ENCODE results near the gene ATAD3B.

ATAD3B gene

GRCh38 chr1:1471389-1472052 is at the start of gene ATAD3B (continued):
- no peak for TF ChIP-seq PBX3 (CRISPR knock-in tag; IDR thresholded peaks at IDR 0.05)
- TF ChIP-seq ZSCAN18 (tag by site-specific recombination; IDR thresholded peaks at IDR 0.05) = no peak
- 0 out of 2 replicates have a peak, but pooled peaks have one; percentile 22 for TF ChIP-seq TSHZ1 (tag by site-specific recombination; IDR thresholded peaks at IDR 0.05; ENCODE audit: borderline replicate concordance)
- no peak for TF ChIP-seq ZNF571 (tag by site-specific recombination; IDR thresholded peaks at IDR 0.05)
- TF ChIP-seq ZNF645 (tag by site-specific recombination; IDR thresholded peaks at IDR 0.05) = no peak
- TF ChIP-seq ZNF777 (tag by site-specific recombination; IDR thresholded peaks at IDR 0.05; ENCODE audit: borderline replicate concordance) = no peak
- peak; percentile 74 for TF ChIP-seq SP7 (tag by site-specific recombination; IDR thresholded peaks at IDR 0.05)
- no peak for TF ChIP-seq ZNF488 (tag by site-specific recombination; IDR thresholded peaks at IDR 0.05)
- no peak for TF ChIP-seq ZNF529 (tag by site-specific recombination; IDR thresholded peaks at IDR 0.05; ENCODE audit: insufficient replicate concordance)
- TF ChIP-seq ELK4 (IDR thresholded peaks at IDR 0.05; ENCODE audit: borderline replicate concordance, low read depth, low read length) = no peak
- 0 out of 2 replicates have a peak, but pooled peaks have one; percentile 52 for TF ChIP-seq ZNF843 (tag by site-specific recombination; IDR thresholded peaks at IDR 0.05)
- no peak for TF ChIP-seq ZNF548 (tag by site-specific recombination; IDR thresholded peaks at IDR 0.05)
- no peak for TF ChIP-seq ZNF169 (tag by site-specific recombination; IDR thresholded peaks at IDR 0.05)
- TF ChIP-seq ZBTB11 (tag by site-specific recombination; conservative IDR thresholded peaks at IDR 0.05; ENCODE audit: low read depth) = peak; percentile 67
- TF ChIP-seq ZNF433 (tag by site-specific recombination; IDR thresholded peaks at IDR 0.05; ENCODE audit: low read depth) = no peak
- peak; percentile 28; the same call in 1 of the 2 replicates for TF ChIP-seq ZNF146 (tag by site-specific recombination; IDR thresholded peaks at IDR 0.05)
- no peak for TF ChIP-seq ZNF514 (tag by site-specific recombination; IDR thresholded peaks at IDR 0.05)
- peak; percentile 95 for TF ChIP-seq ZEB2 (tag by site-specific recombination; IDR thresholded peaks at IDR 0.05)
- TF ChIP-seq ZNF211 (tag by site-specific recombination; IDR thresholded peaks at IDR 0.05; ENCODE audit: low read depth) = no peak
- TF ChIP-seq ZNF223 (tag by site-specific recombination; IDR thresholded peaks at IDR 0.05) = no peak
- TF ChIP-seq ZNF449 (tag by site-specific recombination; IDR thresholded peaks at IDR 0.05) = no peak
- no peak for TF ChIP-seq ZNF214 (tag by site-specific recombination; IDR thresholded peaks at IDR 0.05; ENCODE audit: borderline replicate concordance)

Measured in HEK293 (cell line).